Prostate gland (tissue), 2 donors: ENCODE data around the gene PAPPA2.

Source experiments
- CTCF ChIP-seq, 4 experiments: fragments of 200-600 bp in 2 of 4; fragments of 450-650 bp in 2 of 4; sonication (generic) in 2 of 4; IDR thresholded peaks; 1 replicate in 3 of 4; 2 replicates in 1 of 4; pipeline ENCODE4 v1.5.1; 2016 to 2019; ENCODE audit warnings: antibody characterized with exemption in 4 of 4, mild to moderate bottlenecking in 2 of 4, moderate library complexity in 2 of 4
- POLR2A ChIP-seq: fragments of 450-650 bp; IDR thresholded peaks from one replicate; pipeline ENCODE4 v1.6.1; 2016; ENCODE audit warnings: antibody characterized with exemption, mild to moderate bottlenecking
- POLR2AphosphoS5 ChIP-seq: sonication (generic); formaldehyde crosslinking; IDR thresholded peaks from one replicate; pipeline ENCODE4 v1.6.1; 2017; ENCODE audit warnings: antibody characterized with exemption

GRCh38 chr1:176768532-176768931 is 305.6 kb downstream of the PAPPA2 start:
- TF ChIP-seq POLR2AphosphoS5: no peak
- no peak for TF ChIP-seq CTCF (IDR thresholded peaks at IDR 0.05)
- TF ChIP-seq POLR2A: no peak
